Astrocyte of the cerebellum (primary cell): ENCODE measurements around the gene RIN1.
"Not testable (repeated sequence)": the region's sequence is repeated elsewhere in the genome, so short reads cannot be mapped to it uniquely, and the experiment has no call there.

ENCODE experiments used
- DNase-seq: peaks from one replicate; pipeline ENCODE4 v3.0.0-alpha.2; 2011; ENCODE audit warnings: low read depth
- H3K4me3 ChIP-seq: 2 replicates; pipeline ENCODE4 v1.5.1; 2011; ENCODE audit warnings: mild to moderate bottlenecking, low read depth, low read length, moderate library complexity
- in situ Hi-C: cut with HindIII; loops from 2 replicates; pipeline ENCODE4 v1.10.0; 2017; ENCODE audit warnings: low sequenced_read_pairs
- TF ChIP-seq, protein P1 (sequence below): IDR thresholded peaks from 2 replicates; pipeline ENCODE4 v1.5.1; 2012; ENCODE audit warnings: low read length, low read depth, moderate library complexity, mild to moderate bottlenecking; ENCODE audit errors: missing control alignments

RIN1 gene

GRCh38 chr11:66363805-66364535 lies 27.7 kb upstream of the RIN1 start:
- H3K4me3 ChIP-seq: no peak overlapping the region
- no peak for DNase-seq
- TF ChIP-seq, protein P1, sequence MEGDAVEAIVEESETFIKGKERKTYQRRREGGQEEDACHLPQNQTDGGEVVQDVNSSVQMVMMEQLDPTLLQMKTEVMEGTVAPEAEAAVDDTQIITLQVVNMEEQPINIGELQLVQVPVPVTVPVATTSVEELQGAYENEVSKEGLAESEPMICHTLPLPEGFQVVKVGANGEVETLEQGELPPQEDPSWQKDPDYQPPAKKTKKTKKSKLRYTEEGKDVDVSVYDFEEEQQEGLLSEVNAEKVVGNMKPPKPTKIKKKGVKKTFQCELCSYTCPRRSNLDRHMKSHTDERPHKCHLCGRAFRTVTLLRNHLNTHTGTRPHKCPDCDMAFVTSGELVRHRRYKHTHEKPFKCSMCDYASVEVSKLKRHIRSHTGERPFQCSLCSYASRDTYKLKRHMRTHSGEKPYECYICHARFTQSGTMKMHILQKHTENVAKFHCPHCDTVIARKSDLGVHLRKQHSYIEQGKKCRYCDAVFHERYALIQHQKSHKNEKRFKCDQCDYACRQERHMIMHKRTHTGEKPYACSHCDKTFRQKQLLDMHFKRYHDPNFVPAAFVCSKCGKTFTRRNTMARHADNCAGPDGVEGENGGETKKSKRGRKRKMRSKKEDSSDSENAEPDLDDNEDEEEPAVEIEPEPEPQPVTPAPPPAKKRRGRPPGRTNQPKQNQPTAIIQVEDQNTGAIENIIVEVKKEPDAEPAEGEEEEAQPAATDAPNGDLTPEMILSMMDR: peak; percentile 66
- in situ Hi-C loops: no loop called here

DNA sequence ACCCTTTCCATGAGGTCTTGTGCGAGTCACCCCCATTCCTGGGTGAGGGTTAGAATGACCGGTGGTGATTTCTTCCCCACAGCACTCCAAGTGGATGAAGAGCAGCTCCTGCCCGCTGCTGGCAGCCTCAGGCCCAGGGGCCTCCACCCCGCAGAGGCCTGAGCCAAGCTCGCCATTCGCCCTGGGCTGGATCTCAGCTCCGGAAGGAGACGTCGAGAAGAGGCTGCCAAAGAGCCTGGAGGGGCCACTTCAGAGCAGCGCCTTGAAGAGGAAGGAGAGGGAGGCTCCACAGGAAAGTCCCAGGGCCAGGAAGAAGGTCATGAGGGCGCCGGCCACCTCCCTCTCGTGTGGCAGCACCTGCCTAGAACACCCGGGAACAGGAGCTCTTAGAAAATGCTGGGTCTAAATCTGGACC lies 27.0 kb upstream of the RIN1 start:
- no peak overlapping the region for H3K4me3 ChIP-seq
- no peak for DNase-seq
- TF ChIP-seq, protein P1: no peak
- in situ Hi-C loops: no loop called here

DNA sequence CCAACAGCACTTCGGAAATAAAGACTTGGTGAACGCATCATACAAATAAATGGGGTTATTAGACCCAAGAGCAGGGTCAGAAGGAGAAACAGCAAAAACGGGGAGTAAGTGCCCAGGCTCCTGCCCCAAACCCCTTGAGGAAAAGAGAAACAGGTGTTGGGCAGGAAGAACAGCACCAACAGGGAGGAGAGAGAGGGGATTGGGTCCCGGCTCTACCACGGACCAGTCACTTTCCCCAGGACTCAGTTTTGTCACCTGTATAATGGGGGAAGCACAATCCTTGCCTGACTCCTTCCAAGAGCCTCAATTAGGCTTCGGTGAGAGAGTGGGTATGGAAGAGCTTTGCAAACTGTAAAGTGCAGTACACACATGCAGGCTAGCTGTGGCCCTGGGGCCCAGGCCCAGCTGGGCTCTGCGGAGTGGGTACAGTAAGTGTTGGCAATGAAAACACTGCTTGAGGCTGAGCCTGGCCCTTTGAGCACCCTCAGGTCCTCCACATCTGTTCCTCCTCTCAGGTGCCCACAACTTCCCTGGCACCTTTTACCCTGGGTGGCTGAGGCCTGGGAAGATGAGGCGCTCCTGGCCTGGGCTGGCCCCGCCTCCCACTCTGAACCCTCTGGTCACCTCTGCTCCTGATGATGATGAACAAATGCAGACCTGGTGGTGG lies 26.4 kb upstream of the RIN1 start:
- no peak overlapping the region for H3K4me3 ChIP-seq
- in situ Hi-C loops: no loop called here
- TF ChIP-seq, protein P1: no peak
- no peak for DNase-seq

DNA sequence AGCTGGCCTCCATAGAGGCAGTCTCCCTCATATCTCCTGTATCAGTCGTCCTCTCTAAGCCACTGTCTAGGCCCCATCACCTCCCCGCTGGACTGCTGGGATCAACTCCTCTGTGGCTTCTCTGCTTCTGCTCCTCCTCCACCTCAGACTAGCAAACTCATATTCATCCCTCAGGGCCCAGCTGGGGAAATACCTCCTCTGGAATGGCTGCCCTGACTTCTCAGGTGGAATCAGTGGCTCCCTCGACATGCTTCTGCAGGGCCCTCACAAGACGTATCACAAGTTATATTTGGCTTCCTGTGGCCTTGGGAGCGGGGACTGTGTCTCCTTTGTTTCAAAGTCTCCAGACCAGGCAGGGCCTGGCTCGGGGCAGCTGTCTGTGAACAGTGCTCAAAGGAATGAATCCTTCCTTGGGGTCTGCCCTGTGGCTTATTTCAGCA lies 25.3 kb upstream of the RIN1 start:
- no peak overlapping the region for H3K4me3 ChIP-seq
- TF ChIP-seq, protein P1: no peak
- no peak for DNase-seq
- in situ Hi-C loops: no loop called here

DNA sequence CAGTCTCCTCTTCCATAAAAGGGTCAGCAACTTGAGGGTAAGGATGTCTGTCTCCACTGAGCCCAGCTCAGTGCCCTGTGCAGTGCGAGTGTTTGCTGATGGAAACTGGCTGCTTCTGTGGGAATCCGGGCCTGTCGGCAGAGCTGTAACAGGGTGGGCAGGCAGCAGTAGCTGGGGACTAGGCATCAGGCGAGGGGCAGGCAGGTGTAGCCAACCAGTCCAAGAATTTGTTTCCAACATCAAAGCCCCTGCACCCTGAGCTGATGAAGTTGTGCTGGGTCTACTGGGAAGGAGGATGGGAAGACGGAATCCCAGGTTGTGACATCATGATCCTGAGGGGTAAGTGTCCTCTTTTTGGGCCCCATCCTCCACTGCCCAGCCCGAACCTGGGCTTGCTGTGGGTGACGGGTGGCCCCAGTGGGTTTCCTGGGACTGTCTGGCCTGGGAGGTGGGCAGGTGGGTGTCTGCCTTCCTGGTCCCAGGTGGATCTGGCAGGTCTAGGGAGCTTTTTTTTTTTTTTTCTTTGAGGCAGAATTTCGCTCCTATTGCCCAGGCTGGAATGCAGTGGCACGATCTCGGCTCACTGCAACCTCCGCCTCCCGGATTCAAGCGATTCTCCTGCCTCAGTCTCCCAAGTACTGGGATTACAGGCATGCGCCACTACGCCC lies 24.3 kb upstream of the RIN1 start:
- TF ChIP-seq, protein P1: no peak
- in situ Hi-C loops: no loop called here
- H3K4me3 ChIP-seq: no peak overlapping the region
- no peak for DNase-seq

DNA sequence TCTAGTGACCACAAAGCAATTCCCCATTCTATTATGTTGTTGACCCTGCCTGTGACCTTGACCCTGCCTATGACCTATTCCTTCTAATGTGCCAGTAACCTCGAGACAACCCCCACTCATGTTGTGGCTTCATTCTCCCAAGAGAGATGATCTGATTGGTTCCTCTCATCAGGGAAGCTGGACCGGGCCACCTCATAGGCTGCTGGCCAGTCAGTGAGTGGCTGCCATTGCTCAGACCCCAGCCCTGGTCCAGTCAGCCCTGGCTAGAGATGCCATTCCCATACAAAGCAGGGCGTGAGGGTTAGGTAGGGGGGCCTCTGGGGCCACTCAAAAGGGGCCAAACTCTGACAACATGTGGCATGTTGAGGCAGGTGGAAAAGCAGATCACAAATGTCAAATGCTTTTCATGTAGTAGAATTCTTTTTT lies 23.4 kb upstream of the RIN1 start:
- no peak for DNase-seq
- TF ChIP-seq, protein P1: no peak
- no peak overlapping the region for H3K4me3 ChIP-seq
- in situ Hi-C loops: no loop called here

GRCh38 chr11:66350560-66351235 lies 14.5 kb upstream of the RIN1 start:
- in situ Hi-C loops, H3K4me3 ChIP-seq, DNase-seq: not testable (repeated sequence)
